ENCODE measurements around the gene C1orf105. TPM values are rescaled to one million over a fixed set of nuclear protein-coding genes. Genes with fewer than 3 reads are reported as not detected.

C1orf105 gene
- total and polyA plus RNA-seq, 2 of the 13 experiments (the other 11 are each of a cell fraction or from before 2014, with no cell fraction given) = 0.15 to 0.45 TPM

GRCh38 chr1:172397633-172398032, 22.9 kb upstream of the C1orf105 start:
- H3K79me2 ChIP-seq (ENCODE audit: insufficient read depth, low read length) = no peaks in the 10 kb centered on the region
- no peak overlapping the region for H3K9ac ChIP-seq (ENCODE audit: insufficient read depth, low read depth, low read length)
- no peak overlapping the region for H3K27ac ChIP-seq (ENCODE audit: extremely low read length, insufficient read depth, low read length)
- no peak for TF ChIP-seq POLR2A (IDR thresholded peaks at IDR 0.05; ENCODE audit: insufficient read depth in 1 of 2, low read depth in 2 of 2, low read length in 2 of 2)
- no peak for TF ChIP-seq HNRNPH1 (optimal IDR thresholded peaks at IDR 0.05; ENCODE audit: low read depth, low read length)
- no peak for TF ChIP-seq FOXO4 (CRISPR knock-in tag; conservative IDR thresholded peaks at IDR 0.05)
- TF ChIP-seq ZNF839 (CRISPR knock-in tag; IDR thresholded peaks at IDR 0.05; ENCODE audit: borderline replicate concordance) = no peak
- TF ChIP-seq RORA (CRISPR knock-in tag; IDR thresholded peaks at IDR 0.05) = no peak
- TF ChIP-seq MXI1 (IDR thresholded peaks at IDR 0.05; ENCODE audit: borderline replicate concordance, low read depth, low read length) = no peak
- TF ChIP-seq ZBTB34 (CRISPR knock-in tag; IDR thresholded peaks at IDR 0.05) = no peak
- TF ChIP-seq PITX1 (CRISPR knock-in tag; IDR thresholded peaks at IDR 0.05) = no peak
- no peak for TF ChIP-seq ZNF441 (CRISPR knock-in tag; IDR thresholded peaks at IDR 0.05; ENCODE audit: borderline replicate concordance)
- TF ChIP-seq SOX6 (IDR thresholded peaks at IDR 0.05) = no peak
- TF ChIP-seq SOX6 (CRISPR knock-in tag; IDR thresholded peaks at IDR 0.05) = no peak
- TF ChIP-seq SCMH1 (CRISPR knock-in tag; IDR thresholded peaks at IDR 0.05; ENCODE audit: borderline replicate concordance) = no peak
- TF ChIP-seq ZBTB1 (CRISPR knock-in tag; IDR thresholded peaks at IDR 0.05; ENCODE audit: borderline replicate concordance) = no peak
- no peak overlapping the region for H3K4me3 ChIP-seq (replicated peaks in 1 of 3; ENCODE audit: insufficient read depth in 1 of 3, low read depth in 2 of 3, low read length in 3 of 3)
- H3K4me2 ChIP-seq (ENCODE audit: low read depth, low read length) = no peak overlapping the region
- ChIA-PET CTCF (ENCODE audit: low intra/inter-chr PET ratio, low total read pairs) (no interaction called here), POLR2A (no interaction called here)
- in situ Hi-C loops (cut with HindIII; ENCODE audit: extremely low pct_ligation_motif_present, low pct_unique_long_range_greater_than_20kb) = loop anchor here (10.0 kb wide), 1 partner anchor 393 kb away; no protein-coding TSS in a partner anchor
- no peak for FAIRE-seq
- WGBS (ENCODE audit: low lambda C conversion rate) = 78% methylated on average over 2 of the region's 2 CpGs
- no peaks in the 10 kb centered on the region for H3K9me3 ChIP-seq (ENCODE audit: low read length)
- DNase-seq (ENCODE audit: low spot score) = no peak
- H3K4me1 ChIP-seq (ENCODE audit: insufficient read depth, low read length) = peaks cover 24% of the 10 kb centered on the region
- ATAC-seq = no peak
- H2AFZ ChIP-seq (ENCODE audit: low read length) = no peak overlapping the region
- BruUV-seq (replicated peaks) = no TSS peak
- intact Hi-C loops (cut with micrococcal nuclease; ENCODE audit: unreplicated experiment) = loop anchor here (2.0 to 5.0 kb wide), 2 partner anchors 130 to 597 kb away; no protein-coding TSS in a partner anchor
- H3K36me3 ChIP-seq (replicated peaks in 1 of 2; ENCODE audit: control insufficient read depth in 1 of 2, insufficient read depth in 2 of 2, low read length in 2 of 2) = no peaks in the 10 kb centered on the region
- H3K27me3 ChIP-seq (ENCODE audit: control insufficient read depth in 1 of 2, insufficient read depth in 2 of 2, low read length in 2 of 2) = no peaks in the 10 kb centered on the region; a peak in 1 of 5 replicates
- no peaks in the 10 kb centered on the region for H4K20me1 ChIP-seq (ENCODE audit: insufficient read depth, low read length)

All from HepG2 (cell line).